Psoas muscle (tissue), 8 donors: ENCODE results near the gene CD4. TPM values are rescaled to one million over a fixed set of nuclear protein-coding genes. Genes with fewer than 3 reads are reported as not detected.

ENCODE experiments used
- ATAC-seq, 4 donors: fragments of 200-7000 bp; cut with Tn5 transposase; one replicate each; pipeline ENCODE4 v1.9.1; 2020; ENCODE audit warnings: moderate library complexity in 3 of 4, mild to moderate bottlenecking in 2 of 4
- DNase-seq, 2 donors: peaks; one replicate each; pipeline ENCODE4 v3.0.0-alpha.2; 2020
- H3K27ac ChIP-seq: fragments of 200-600 bp; one replicate; pipeline ENCODE4 v1.8.0; 2022
- H3K27me3 ChIP-seq, 3 donors: fragments of 200-600 bp in 1 of 3; one replicate each; pipeline versions ENCODE4 v1.6.1 to v1.8.0; 2013 to 2022; ENCODE audit warnings: low read length in 2 of 3, mild to moderate bottlenecking in 2 of 3, moderate library complexity in 1 of 3; ENCODE audit not compliant: insufficient read depth in 3 of 3
- H3K36me3 ChIP-seq, 2 donors: fragments of 200-600 bp in 1 of 2; one replicate each; pipeline versions ENCODE4 v1.6.1 to v1.8.0; 2013 to 2022; ENCODE audit warnings: low read depth in 1 of 2, mild to moderate bottlenecking in 1 of 2, moderate library complexity in 1 of 2; ENCODE audit not compliant: insufficient read depth in 1 of 2
- H3K4me1 ChIP-seq: fragments of 200-600 bp; one replicate; pipeline ENCODE4 v1.8.0; 2022
- H3K4me3 ChIP-seq: fragments of 200-600 bp; one replicate; pipeline ENCODE4 v1.8.0; 2022; ENCODE audit warnings: mild to moderate bottlenecking
- H3K9me3 ChIP-seq: fragments of 200-600 bp; one replicate; pipeline ENCODE4 v1.8.0; 2022
- CTCF ChIP-seq: fragments of 200-600 bp; IDR thresholded peaks from one replicate; pipeline ENCODE4 v1.8.0; 2022; ENCODE audit warnings: antibody characterized with exemption
- WGBS, 3 donors: extraction: QIAGEN DNeasy Blood & Tissue Kit; methylation state at CpG; one replicate each; pipeline versions ENCODE4 v1.1.6 to v1.1.7; 2013; 5-methylcytosine and 5-hydroxymethylcytosine counted together
- intact Hi-C, 2 donors: fragments of 100-400 bp; cut with DNase I; formaldehyde crosslinking; loops; one replicate each; pipeline versions ENCODE4 v1.11.0 to v1.14.2; 2022
- polyA plus RNA-seq, 3 donors: library from polyadenylated mRNA; stranded (reverse); fragments of 200-250 nt; gene quantifications; one replicate each; pipeline ENCODE4 v1.2.3, GENCODE V29; 2013
- total RNA-seq, 4 donors: library from RNA; stranded (reverse); fragmentation: NEBNext Ultra II Directional in 2 of 4; extraction: Animal tissue kit (Norgen Biotek cat#: 25700) in 2 of 4; gene quantifications; one replicate each; pipeline versions ENCODE4 v1.2.1 to v1.2.4, GENCODE V29; 2021 to 2023
- donor health status: healthy with polysubstance abuse.
- donor health status: DM: no; HTN: no; CAD: no; lungs with moderate emphysema.
- donor health status: Bipolar disorder and iron deficiency.
- donor health status: healthy.
- donor health status: DM: yes; HTN: yes; CAD: no.
- donor health status: DM: no; HTN: no; CAD: no.
- donor health status: DM: no; HTN: no; CAD: no.
- donor health status: DM: yes; HTN: yes; CAD: no.

CD4 gene
- total and polyA plus RNA-seq, 7 donors: 0.47 to 4.9 (median 2.3) TPM

GRCh38 chr12:6834254-6834653 lies 44.9 kb downstream of the CD4 start:
- H3K9me3 ChIP-seq: no peaks in the 10 kb centered on the region
- no peaks in the 10 kb centered on the region for H3K4me1 ChIP-seq
- no peak for TF ChIP-seq CTCF
- ATAC-seq (no peak), DNase-seq (no peak)
- no peak overlapping the region for H3K4me3 ChIP-seq
- intact Hi-C loops: no loop called here
- H3K36me3 ChIP-seq: peaks cover 0 to 2% of the 10 kb centered on the region in 2 donors
- 77 to 84% (median 81%) methylated on average over 1 of the region's 1 CpG for WGBS, 3 donors
- peaks cover 0 to 5% (median under 1%) of the 10 kb centered on the region in 3 donors for H3K27me3 ChIP-seq
- H3K27ac ChIP-seq: no peak overlapping the region

- Histone ChIP-seq H3K4me1 (no peaks in the 10 kb centered on the region), H3K9me3 (no peaks in the 10 kb centered on the region), H3K4me3 (no peak overlapping the region), H3K27ac (no peak overlapping the region), H3K36me3 (peaks cover 0 to 2% of the 10 kb centered on the region in 2 donors), H3K27me3 (no peaks in the 10 kb centered on the region)
- TF ChIP-seq CTCF: no peak
- DNase-seq: no peak
- ATAC-seq: no peak
- intact Hi-C loops: no loop called here
- WGBS, 3 donors: 84 to 90% (median 88%) methylated on average over 5 of the region's 5 CpGs
Measured at GRCh38 chr12:6834873-6835272, 45.5 kb downstream of the CD4 start.

- no peak for TF ChIP-seq CTCF
- peaks cover 0 to 2% of the 10 kb centered on the region in 2 donors for H3K36me3 ChIP-seq
- no peaks in the 10 kb centered on the region for H3K4me1 ChIP-seq
Measured at GRCh38 chr12:6836851-6837250, 47.5 kb downstream of the CD4 start.

GRCh38 chr12:6837370-6838060 lies 48.2 kb downstream of the CD4 start:
- ATAC-seq (no peak), DNase-seq (peak in 1 of 2 donors; percentile 29)
- 93% methylated on average over 25 to 26 of the region's 26 CpGs for WGBS, 3 donors
- intact Hi-C loops: no loop called here
- Histone ChIP-seq H3K9me3 (no peaks in the 10 kb centered on the region), H3K27me3 (no peaks in the 10 kb centered on the region), H3K36me3 (peaks cover 0 to 2% of the 10 kb centered on the region in 2 donors), H3K4me3 (no peak overlapping the region), H3K27ac (no peak overlapping the region), H3K4me1 (no peaks in the 10 kb centered on the region)
- no peak for TF ChIP-seq CTCF

More at GRCh38 chr12:6836851-6837250, 47.5 kb downstream of the CD4 start:
- Histone ChIP-seq H3K27ac (no peak overlapping the region), H3K9me3 (no peaks in the 10 kb centered on the region), H3K4me3 (no peak overlapping the region), H3K27me3 (no peaks in the 10 kb centered on the region)
- 90 to 98% (median 95%) methylated on average over 16 of the region's 16 CpGs for WGBS, 3 donors
- intact Hi-C loops: no loop called here
- no peak for ATAC-seq
- peak in 1 of 2 donors; percentile 36 for DNase-seq

- Histone ChIP-seq H3K4me1 (no peaks in the 10 kb centered on the region), H3K4me3 (no peak overlapping the region), H3K9me3 (no peaks in the 10 kb centered on the region), H3K36me3 (peaks cover 0 to under 1% of the 10 kb centered on the region in 2 donors), H3K27me3 (no peaks in the 10 kb centered on the region), H3K27ac (no peak overlapping the region)
- ATAC-seq: no peak
- WGBS, 3 donors: 92 to 94% (median 93%) methylated on average over 15 to 16 of the region's 16 CpGs
- peak in 1 of 2 donors; percentile 48 for DNase-seq
- intact Hi-C loops: no loop called here
- no peak for TF ChIP-seq CTCF
Measured at GRCh38 chr12:6838854-6839253, 49.5 kb downstream of the CD4 start.
